ENCODE data around the gene NPM1. TPM values are rescaled to one million over a fixed set of nuclear protein-coding genes. Genes with fewer than 3 reads are reported as not detected.

The NPM1 gene
- total RNA-seq, 1 experiment from 2014 or later, result 3,530 TPM

DNA sequence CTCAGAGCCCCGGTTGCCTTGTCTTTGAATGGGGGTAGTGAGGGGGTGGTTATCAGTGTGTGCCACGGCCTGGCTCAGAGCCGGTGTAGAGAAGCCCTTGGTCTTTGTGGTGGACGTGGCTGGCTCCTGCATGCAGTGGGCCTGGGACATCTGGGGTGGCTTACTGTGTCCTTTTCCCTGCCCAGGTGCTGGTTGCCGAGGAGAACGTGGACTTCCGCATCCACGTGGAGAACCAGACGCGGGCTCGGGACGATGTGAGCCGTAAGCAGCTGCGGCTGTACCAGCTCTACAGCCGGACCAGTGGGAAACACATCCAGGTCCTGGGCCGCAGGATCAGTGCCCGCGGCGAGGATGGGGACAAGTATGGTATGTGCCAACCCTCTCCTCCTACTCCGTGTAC is 48.3 kb downstream of the NPM1 start (continued):
- TF ChIP-seq, protein P1, sequence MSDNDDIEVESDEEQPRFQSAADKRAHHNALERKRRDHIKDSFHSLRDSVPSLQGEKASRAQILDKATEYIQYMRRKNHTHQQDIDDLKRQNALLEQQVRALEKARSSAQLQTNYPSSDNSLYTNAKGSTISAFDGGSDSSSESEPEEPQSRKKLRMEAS (CRISPR knock-in tag; IDR thresholded peaks at IDR 0.05), result no peak
- TF ChIP-seq HMGA2 (CRISPR knock-in tag; IDR thresholded peaks at IDR 0.05), result no peak
- no peak for TF ChIP-seq SMAD4 (CRISPR knock-in tag; IDR thresholded peaks at IDR 0.05)
- no peak for TF ChIP-seq JAZF1 (CRISPR knock-in tag; IDR thresholded peaks at IDR 0.05)

DNA sequence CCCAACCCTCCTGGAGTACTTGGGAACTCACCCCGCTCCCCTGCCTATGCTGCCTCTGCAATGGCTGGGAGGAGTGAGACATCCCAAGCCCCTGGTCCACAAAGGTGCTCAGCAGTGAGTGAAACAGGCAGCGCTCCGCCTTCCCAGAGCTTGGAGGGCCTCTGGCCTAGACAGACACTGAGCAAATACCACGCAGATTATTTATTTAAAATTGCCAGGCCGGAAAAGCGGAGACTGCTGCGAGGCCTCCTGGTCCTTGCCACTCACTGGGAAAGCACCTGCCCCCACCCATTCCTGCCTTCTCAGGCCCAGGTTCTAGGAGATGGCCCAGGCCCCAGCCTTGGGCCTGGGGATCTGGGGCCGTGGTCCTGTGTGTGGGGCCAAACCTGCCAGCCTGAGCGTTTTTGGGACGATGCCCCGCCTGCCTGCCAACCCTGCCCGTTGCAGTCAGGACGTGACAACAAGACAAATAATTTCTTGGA is 49.2 kb downstream of the NPM1 start:
- H3K27me3 Mint-ChIP-seq (ENCODE audit: low read depth), result no peaks in the 10 kb centered on the region
- CTCF ChIA-PET, result interaction anchor here (0.6 to 4.8 kb wide), 10 partner anchors 10 to 421 kb away, joined by 3 to 37 read pairs (median 4); partner anchors contain the start of gene FGF18
- no peaks in the 10 kb centered on the region for H3K9me3 Mint-ChIP-seq
- H3K4me3 Mint-ChIP-seq, result no peak overlapping the region
- H3K4me1 Mint-ChIP-seq, result peaks cover 42% of the 10 kb centered on the region
- DNase-seq (ENCODE audit: low spot score) (no peak), ATAC-seq (no peak)
- TF ChIP-seq, protein P2, sequence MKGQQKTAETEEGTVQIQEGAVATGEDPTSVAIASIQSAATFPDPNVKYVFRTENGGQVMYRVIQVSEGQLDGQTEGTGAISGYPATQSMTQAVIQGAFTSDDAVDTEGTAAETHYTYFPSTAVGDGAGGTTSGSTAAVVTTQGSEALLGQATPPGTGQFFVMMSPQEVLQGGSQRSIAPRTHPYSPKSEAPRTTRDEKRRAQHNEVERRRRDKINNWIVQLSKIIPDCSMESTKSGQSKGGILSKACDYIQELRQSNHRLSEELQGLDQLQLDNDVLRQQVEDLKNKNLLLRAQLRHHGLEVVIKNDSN (CRISPR knock-in tag; IDR thresholded peaks at IDR 0.05), result no peak
- no peak for TF ChIP-seq HMGA2 (CRISPR knock-in tag; IDR thresholded peaks at IDR 0.05)
- no peak for TF ChIP-seq ZNF317 (CRISPR knock-in tag; IDR thresholded peaks at IDR 0.05; ENCODE audit: borderline replicate concordance, low read depth)
- no peak for TF ChIP-seq SOX15 (CRISPR knock-in tag; IDR thresholded peaks at IDR 0.05)
- no peak for TF ChIP-seq ATF1 (CRISPR knock-in tag; IDR thresholded peaks at IDR 0.05)
- TF ChIP-seq ZNF416 (CRISPR knock-in tag; IDR thresholded peaks at IDR 0.05), result no peak
- TF ChIP-seq, protein P3, sequence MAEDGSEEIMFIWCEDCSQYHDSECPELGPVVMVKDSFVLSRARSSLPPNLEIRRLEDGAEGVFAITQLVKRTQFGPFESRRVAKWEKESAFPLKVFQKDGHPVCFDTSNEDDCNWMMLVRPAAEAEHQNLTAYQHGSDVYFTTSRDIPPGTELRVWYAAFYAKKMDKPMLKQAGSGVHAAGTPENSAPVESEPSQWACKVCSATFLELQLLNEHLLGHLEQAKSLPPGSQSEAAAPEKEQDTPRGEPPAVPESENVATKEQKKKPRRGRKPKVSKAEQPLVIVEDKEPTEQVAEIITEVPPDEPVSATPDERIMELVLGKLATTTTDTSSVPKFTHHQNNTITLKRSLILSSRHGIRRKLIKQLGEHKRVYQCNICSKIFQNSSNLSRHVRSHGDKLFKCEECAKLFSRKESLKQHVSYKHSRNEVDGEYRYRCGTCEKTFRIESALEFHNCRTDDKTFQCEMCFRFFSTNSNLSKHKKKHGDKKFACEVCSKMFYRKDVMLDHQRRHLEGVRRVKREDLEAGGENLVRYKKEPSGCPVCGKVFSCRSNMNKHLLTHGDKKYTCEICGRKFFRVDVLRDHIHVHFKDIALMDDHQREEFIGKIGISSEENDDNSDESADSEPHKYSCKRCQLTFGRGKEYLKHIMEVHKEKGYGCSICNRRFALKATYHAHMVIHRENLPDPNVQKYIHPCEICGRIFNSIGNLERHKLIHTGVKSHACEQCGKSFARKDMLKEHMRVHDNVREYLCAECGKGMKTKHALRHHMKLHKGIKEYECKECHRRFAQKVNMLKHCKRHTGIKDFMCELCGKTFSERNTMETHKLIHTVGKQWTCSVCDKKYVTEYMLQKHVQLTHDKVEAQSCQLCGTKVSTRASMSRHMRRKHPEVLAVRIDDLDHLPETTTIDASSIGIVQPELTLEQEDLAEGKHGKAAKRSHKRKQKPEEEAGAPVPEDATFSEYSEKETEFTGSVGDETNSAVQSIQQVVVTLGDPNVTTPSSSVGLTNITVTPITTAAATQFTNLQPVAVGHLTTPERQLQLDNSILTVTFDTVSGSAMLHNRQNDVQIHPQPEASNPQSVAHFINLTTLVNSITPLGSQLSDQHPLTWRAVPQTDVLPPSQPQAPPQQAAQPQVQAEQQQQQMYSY (CRISPR knock-in tag; IDR thresholded peaks at IDR 0.05), result no peak
- TF ChIP-seq JAZF1 (CRISPR knock-in tag; IDR thresholded peaks at IDR 0.05), result no peak
- TF ChIP-seq, protein P4, sequence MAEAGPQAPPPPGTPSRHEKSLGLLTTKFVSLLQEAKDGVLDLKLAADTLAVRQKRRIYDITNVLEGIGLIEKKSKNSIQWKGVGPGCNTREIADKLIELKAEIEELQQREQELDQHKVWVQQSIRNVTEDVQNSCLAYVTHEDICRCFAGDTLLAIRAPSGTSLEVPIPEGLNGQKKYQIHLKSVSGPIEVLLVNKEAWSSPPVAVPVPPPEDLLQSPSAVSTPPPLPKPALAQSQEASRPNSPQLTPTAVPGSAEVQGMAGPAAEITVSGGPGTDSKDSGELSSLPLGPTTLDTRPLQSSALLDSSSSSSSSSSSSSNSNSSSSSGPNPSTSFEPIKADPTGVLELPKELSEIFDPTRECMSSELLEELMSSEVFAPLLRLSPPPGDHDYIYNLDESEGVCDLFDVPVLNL (CRISPR knock-in tag; IDR thresholded peaks at IDR 0.05; ENCODE audit: borderline replicate concordance, low read depth), result no peak
- no peak for TF ChIP-seq GTF2I (CRISPR knock-in tag; conservative IDR thresholded peaks at IDR 0.05)
- no peak for TF ChIP-seq SMAD3 (CRISPR knock-in tag; IDR thresholded peaks at IDR 0.05; ENCODE audit: borderline replicate concordance)
- no peak for TF ChIP-seq ESRRA (CRISPR knock-in tag; IDR thresholded peaks at IDR 0.05; ENCODE audit: borderline replicate concordance)
- TF ChIP-seq NR2C2 (CRISPR knock-in tag; IDR thresholded peaks at IDR 0.05), result no peak
- TF ChIP-seq NR1H2 (CRISPR knock-in tag; IDR thresholded peaks at IDR 0.05), result no peak
- H3K27ac Mint-ChIP-seq, result no peak overlapping the region
- POLR2A ChIA-PET, result no interaction called here
- H3K36me3 Mint-ChIP-seq, result no peaks in the 10 kb centered on the region

DNA sequence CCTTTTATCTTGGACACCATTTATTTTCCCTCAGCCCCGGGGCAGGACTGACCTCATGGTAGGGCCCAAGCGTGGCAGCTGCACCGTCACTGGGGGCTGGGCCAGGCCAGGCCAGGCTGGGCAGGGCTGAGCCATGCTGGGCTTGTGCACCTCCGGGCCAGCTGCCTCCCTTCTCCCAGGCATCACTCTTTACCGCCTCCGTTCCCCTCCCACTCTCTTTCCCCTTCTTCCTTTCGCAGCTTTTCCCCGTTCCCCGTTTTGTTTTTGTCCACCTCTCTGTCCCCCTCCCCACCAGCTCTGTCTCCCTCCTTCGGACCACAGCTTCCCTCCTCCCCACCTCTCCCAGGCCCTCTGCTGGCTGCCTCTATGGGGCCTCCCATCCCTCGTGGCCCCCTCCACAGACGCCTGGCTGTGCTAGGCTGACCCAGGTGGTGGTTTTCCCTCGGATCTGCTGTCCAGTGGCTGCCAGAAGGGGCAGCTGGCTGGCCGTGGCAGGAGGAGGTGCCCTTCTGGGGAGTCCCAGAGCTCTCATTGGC is 49.7 kb downstream of the NPM1 start:
- CTCF ChIA-PET, result interaction anchor here (0.5 to 4.8 kb wide), 11 partner anchors 10 to 421 kb away, joined by 3 to 37 read pairs (median 4); partner anchors contain the start of gene FGF18
- POLR2A ChIA-PET, result interaction anchor here (0.6 kb wide), 1 partner anchor 96 kb away, joined by 10 read pairs; no protein-coding TSS in a partner anchor
- Mint-ChIP-seq H3K4me1 (peaks cover 42% of the 10 kb centered on the region), H3K4me3 (no peak overlapping the region), H3K36me3 (no peaks in the 10 kb centered on the region), H3K27ac (no peak overlapping the region), H3K27me3 (ENCODE audit: low read depth) (no peaks in the 10 kb centered on the region), H3K9me3 (no peaks in the 10 kb centered on the region)
- ATAC-seq (peak; percentile 63), DNase-seq (ENCODE audit: low spot score) (peak; percentile 30)
- no peak for TF ChIP-seq RORB (CRISPR knock-in tag; IDR thresholded peaks at IDR 0.05)
- 0 out of 2 replicates have a peak, but pooled peaks have one; percentile 21 for TF ChIP-seq ETV6 (CRISPR knock-in tag; IDR thresholded peaks at IDR 0.05)
- TF ChIP-seq, protein P5, sequence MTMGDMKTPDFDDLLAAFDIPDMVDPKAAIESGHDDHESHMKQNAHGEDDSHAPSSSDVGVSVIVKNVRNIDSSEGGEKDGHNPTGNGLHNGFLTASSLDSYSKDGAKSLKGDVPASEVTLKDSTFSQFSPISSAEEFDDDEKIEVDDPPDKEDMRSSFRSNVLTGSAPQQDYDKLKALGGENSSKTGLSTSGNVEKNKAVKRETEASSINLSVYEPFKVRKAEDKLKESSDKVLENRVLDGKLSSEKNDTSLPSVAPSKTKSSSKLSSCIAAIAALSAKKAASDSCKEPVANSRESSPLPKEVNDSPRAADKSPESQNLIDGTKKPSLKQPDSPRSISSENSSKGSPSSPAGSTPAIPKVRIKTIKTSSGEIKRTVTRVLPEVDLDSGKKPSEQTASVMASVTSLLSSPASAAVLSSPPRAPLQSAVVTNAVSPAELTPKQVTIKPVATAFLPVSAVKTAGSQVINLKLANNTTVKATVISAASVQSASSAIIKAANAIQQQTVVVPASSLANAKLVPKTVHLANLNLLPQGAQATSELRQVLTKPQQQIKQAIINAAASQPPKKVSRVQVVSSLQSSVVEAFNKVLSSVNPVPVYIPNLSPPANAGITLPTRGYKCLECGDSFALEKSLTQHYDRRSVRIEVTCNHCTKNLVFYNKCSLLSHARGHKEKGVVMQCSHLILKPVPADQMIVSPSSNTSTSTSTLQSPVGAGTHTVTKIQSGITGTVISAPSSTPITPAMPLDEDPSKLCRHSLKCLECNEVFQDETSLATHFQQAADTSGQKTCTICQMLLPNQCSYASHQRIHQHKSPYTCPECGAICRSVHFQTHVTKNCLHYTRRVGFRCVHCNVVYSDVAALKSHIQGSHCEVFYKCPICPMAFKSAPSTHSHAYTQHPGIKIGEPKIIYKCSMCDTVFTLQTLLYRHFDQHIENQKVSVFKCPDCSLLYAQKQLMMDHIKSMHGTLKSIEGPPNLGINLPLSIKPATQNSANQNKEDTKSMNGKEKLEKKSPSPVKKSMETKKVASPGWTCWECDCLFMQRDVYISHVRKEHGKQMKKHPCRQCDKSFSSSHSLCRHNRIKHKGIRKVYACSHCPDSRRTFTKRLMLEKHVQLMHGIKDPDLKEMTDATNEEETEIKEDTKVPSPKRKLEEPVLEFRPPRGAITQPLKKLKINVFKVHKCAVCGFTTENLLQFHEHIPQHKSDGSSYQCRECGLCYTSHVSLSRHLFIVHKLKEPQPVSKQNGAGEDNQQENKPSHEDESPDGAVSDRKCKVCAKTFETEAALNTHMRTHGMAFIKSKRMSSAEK (CRISPR knock-in tag; IDR thresholded peaks at IDR 0.05; ENCODE audit: borderline replicate concordance), result no peak
- TF ChIP-seq JUN (CRISPR knock-in tag; IDR thresholded peaks at IDR 0.05), result no peak
- TF ChIP-seq, protein P6, sequence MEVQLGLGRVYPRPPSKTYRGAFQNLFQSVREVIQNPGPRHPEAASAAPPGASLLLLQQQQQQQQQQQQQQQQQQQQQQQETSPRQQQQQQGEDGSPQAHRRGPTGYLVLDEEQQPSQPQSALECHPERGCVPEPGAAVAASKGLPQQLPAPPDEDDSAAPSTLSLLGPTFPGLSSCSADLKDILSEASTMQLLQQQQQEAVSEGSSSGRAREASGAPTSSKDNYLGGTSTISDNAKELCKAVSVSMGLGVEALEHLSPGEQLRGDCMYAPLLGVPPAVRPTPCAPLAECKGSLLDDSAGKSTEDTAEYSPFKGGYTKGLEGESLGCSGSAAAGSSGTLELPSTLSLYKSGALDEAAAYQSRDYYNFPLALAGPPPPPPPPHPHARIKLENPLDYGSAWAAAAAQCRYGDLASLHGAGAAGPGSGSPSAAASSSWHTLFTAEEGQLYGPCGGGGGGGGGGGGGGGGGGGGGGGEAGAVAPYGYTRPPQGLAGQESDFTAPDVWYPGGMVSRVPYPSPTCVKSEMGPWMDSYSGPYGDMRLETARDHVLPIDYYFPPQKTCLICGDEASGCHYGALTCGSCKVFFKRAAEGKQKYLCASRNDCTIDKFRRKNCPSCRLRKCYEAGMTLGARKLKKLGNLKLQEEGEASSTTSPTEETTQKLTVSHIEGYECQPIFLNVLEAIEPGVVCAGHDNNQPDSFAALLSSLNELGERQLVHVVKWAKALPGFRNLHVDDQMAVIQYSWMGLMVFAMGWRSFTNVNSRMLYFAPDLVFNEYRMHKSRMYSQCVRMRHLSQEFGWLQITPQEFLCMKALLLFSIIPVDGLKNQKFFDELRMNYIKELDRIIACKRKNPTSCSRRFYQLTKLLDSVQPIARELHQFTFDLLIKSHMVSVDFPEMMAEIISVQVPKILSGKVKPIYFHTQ (CRISPR knock-in tag; IDR thresholded peaks at IDR 0.05), result no peak
